Ishikawa (cell line): ENCODE measurements around the gene MGAT3.

Experiments used
- CEBPB ChIP-seq: IDR thresholded peaks from 2 replicates; pipeline ENCODE4 v1.6.1; 2012
- CREB1 ChIP-seq: IDR thresholded peaks from 2 replicates; pipeline ENCODE4 v1.6.1; 2012; ENCODE audit warnings: low read depth
- EGR1 ChIP-seq: IDR thresholded peaks from 2 replicates; pipeline ENCODE4 v1.6.1; 2012
- EP300 ChIP-seq: IDR thresholded peaks from 2 replicates; pipeline ENCODE4 v1.6.1; 2012; ENCODE audit warnings: borderline replicate concordance
- FOXM1 ChIP-seq: IDR thresholded peaks from 2 replicates; pipeline ENCODE4 v1.6.1; 2012; ENCODE audit warnings: low read depth, borderline replicate concordance
- MAX ChIP-seq: IDR thresholded peaks from 2 replicates; pipeline ENCODE4 v1.6.1; 2012
- NFIC ChIP-seq: IDR thresholded peaks from 2 replicates; pipeline ENCODE4 v1.6.1; 2012
- RAD21 ChIP-seq: IDR thresholded peaks from 2 replicates; pipeline ENCODE4 v1.6.1; 2012; ENCODE audit warnings: low read depth
- REST ChIP-seq: IDR thresholded peaks from 2 replicates; pipeline ENCODE4 v1.6.1; 2012; ENCODE audit warnings: low read depth, mild to moderate bottlenecking
- TAF1 ChIP-seq: IDR thresholded peaks from 2 replicates; pipeline ENCODE4 v1.6.1; 2012; ENCODE audit warnings: low read depth, mild to moderate bottlenecking
- TCF12 ChIP-seq: IDR thresholded peaks from 2 replicates; pipeline ENCODE4 v1.6.1; 2012; ENCODE audit warnings: low read depth
- TEAD4 ChIP-seq: IDR thresholded peaks from 2 replicates; pipeline ENCODE4 v1.6.1; 2012
- USF1 ChIP-seq: IDR thresholded peaks from 2 replicates; pipeline ENCODE4 v1.6.1; 2012
- YY1 ChIP-seq: IDR thresholded peaks from 2 replicates; pipeline ENCODE4 v1.6.1; 2012; ENCODE audit warnings: low read depth
- ZBTB7A ChIP-seq: IDR thresholded peaks from 2 replicates; pipeline ENCODE4 v1.6.1; 2012; ENCODE audit warnings: low read depth

The MGAT3 gene

GRCh38 chr22:39469326-39469680 lies 12.5 kb downstream of the MGAT3 start:
- no peak for TF ChIP-seq YY1

GRCh38 chr22:39469681-39470450 lies 13.1 kb downstream of the MGAT3 start:
- TF ChIP-seq TEAD4 (no peak), REST (no peak), ZBTB7A (no peak), NFIC (no peak), FOXM1 (no peak), YY1 (no peak), CEBPB (no peak)

GRCh38 chr22:39470451-39471291 lies 13.9 kb downstream of the MGAT3 start:
- TF ChIP-seq TCF12 (no peak), RAD21 (no peak), TEAD4 (no peak), NFIC (no peak), CEBPB (no peak), REST (no peak), FOXM1 (no peak), USF1 (no peak)

- TF ChIP-seq FOXM1 = no peak
- TF ChIP-seq TCF12 = no peak
- TF ChIP-seq ZBTB7A = 0 out of 2 replicates have a peak, but pooled peaks have one; percentile 50
Measured at GRCh38 chr22:39471381-39472141, 14.7 kb downstream of the MGAT3 start.

GRCh38 chr22:39472570-39473556 lies 16.1 kb downstream of the MGAT3 start:
- TF ChIP-seq CREB1 (no peak), ZBTB7A (no peak), YY1 (no peak), TEAD4 (no peak), TAF1 (no peak), RAD21 (no peak; the same call in 1 of the 2 replicates), MAX (no peak), TCF12 (no peak), NFIC (no peak), EGR1 (no peak)

GRCh38 chr22:39473851-39474250 lies 17.0 kb downstream of the MGAT3 start:
- no peak for TF ChIP-seq FOXM1
- no peak for TF ChIP-seq EGR1
- no peak for TF ChIP-seq REST
- TF ChIP-seq MAX = no peak
- no peak for TF ChIP-seq YY1
- TF ChIP-seq TEAD4 = no peak
- no peak for TF ChIP-seq TAF1
- no peak for TF ChIP-seq CEBPB
- no peak for TF ChIP-seq USF1
- TF ChIP-seq TCF12 = no peak
- TF ChIP-seq RAD21 = no peak
- TF ChIP-seq CREB1 = no peak
- no peak for TF ChIP-seq EP300
- no peak for TF ChIP-seq ZBTB7A
